H9 (cell line): Measurements from ENCODE around the gene WDR87. TPM values are rescaled to one million over a fixed set of nuclear protein-coding genes. Genes with fewer than 3 reads are reported as not detected.

ENCODE experiments used
- DNase-seq: peaks from one replicate; pipeline ENCODE4 v3.0.0-alpha.2; 2017
- H2AFZ ChIP-seq: one replicate; pipeline ENCODE4 v1.6.1; 2013; ENCODE audit warnings: mild to moderate bottlenecking, low read length, control low read depth, moderate library complexity
- H2AK5ac ChIP-seq: 2 replicates; pipeline ENCODE4 v1.6.1; 2013; ENCODE audit warnings: low read length, control low read depth, mixed read lengths; ENCODE audit not compliant: insufficient read length
- H2BK120ac ChIP-seq: one replicate; pipeline ENCODE4 v1.6.1; 2013; ENCODE audit warnings: low read depth, mild to moderate bottlenecking, low read length, control low read depth, inconsistent platforms; ENCODE audit not compliant: poor library complexity, severe bottlenecking
- H2BK12ac ChIP-seq: 2 replicates; pipeline ENCODE4 v1.6.1; 2013; ENCODE audit warnings: low read length, control low read depth, mixed read lengths, low read depth; ENCODE audit not compliant: insufficient read length
- H2BK15ac ChIP-seq: 2 replicates; pipeline ENCODE4 v1.6.1; 2013; ENCODE audit warnings: low read depth, low read length, control low read depth
- H2BK20ac ChIP-seq: one replicate; pipeline ENCODE4 v1.6.1; 2013; ENCODE audit warnings: low read depth, mild to moderate bottlenecking, low read length, control low read depth, inconsistent platforms; ENCODE audit not compliant: poor library complexity, severe bottlenecking
- H2BK5ac ChIP-seq: 2 replicates; pipeline ENCODE4 v1.6.1; 2013; ENCODE audit warnings: low read length, control low read depth, mixed read lengths; ENCODE audit not compliant: insufficient read length
- H3K14ac ChIP-seq: 2 replicates; pipeline ENCODE4 v1.6.1; 2013; ENCODE audit warnings: low read length, control low read depth; ENCODE audit not compliant: insufficient read depth
- H3K18ac ChIP-seq: 2 replicates; pipeline ENCODE4 v1.6.1; 2013; ENCODE audit warnings: low read depth, mild to moderate bottlenecking, mixed read lengths, low read length, control low read depth; ENCODE audit not compliant: insufficient read length
- H3K23ac ChIP-seq: 2 replicates; pipeline ENCODE4 v1.6.1; 2013; ENCODE audit warnings: low read length, control low read depth, mixed read lengths, low read depth; ENCODE audit not compliant: insufficient read length
- H3K23me2 ChIP-seq: 2 replicates; pipeline ENCODE4 v1.6.1; 2013; ENCODE audit warnings: low read depth, mild to moderate bottlenecking, mixed read lengths, low read length, control low read depth; ENCODE audit not compliant: insufficient read length, poor library complexity, severe bottlenecking
- H3K27ac ChIP-seq: 2 replicates; pipeline ENCODE4 v1.5.1; 2013; ENCODE audit warnings: low read length, control low read depth, mixed read lengths, low read depth; ENCODE audit not compliant: insufficient read length
- H3K27me3 ChIP-seq: 2 replicates; pipeline ENCODE4 v1.6.1; 2013; ENCODE audit warnings: low read length, control low read depth, inconsistent platforms; ENCODE audit not compliant: insufficient read depth
- H3K4ac ChIP-seq: 2 replicates; pipeline ENCODE4 v1.6.1; 2013; ENCODE audit warnings: low read depth, mild to moderate bottlenecking, control low read depth, inconsistent platforms, low read length, moderate library complexity
- H3K4me1 ChIP-seq: 2 replicates; pipeline ENCODE4 v1.6.1; 2013; ENCODE audit warnings: low read length, control low read depth, inconsistent platforms; ENCODE audit not compliant: insufficient read depth
- H3K4me2 ChIP-seq: 2 replicates; pipeline ENCODE4 v1.6.1; 2013; ENCODE audit warnings: low read length, control low read depth, mixed read lengths; ENCODE audit not compliant: insufficient read length, insufficient read depth
- H3K56ac ChIP-seq: 2 replicates; pipeline ENCODE4 v1.6.1; 2013; ENCODE audit warnings: low read depth, mild to moderate bottlenecking, mixed read lengths, low read length, control low read depth; ENCODE audit not compliant: insufficient read length
- H3K79me1 ChIP-seq: 2 replicates; pipeline ENCODE4 v1.6.1; 2013; ENCODE audit warnings: low read depth, mild to moderate bottlenecking, moderate library complexity, low read length, control low read depth, inconsistent platforms; ENCODE audit not compliant: insufficient read depth, poor library complexity, severe bottlenecking
- H3K79me2 ChIP-seq: 2 replicates; pipeline ENCODE4 v1.6.1; 2013; ENCODE audit warnings: low read length, control low read depth, inconsistent platforms; ENCODE audit not compliant: insufficient read depth
- H3K9ac ChIP-seq: 2 replicates; pipeline ENCODE4 v1.6.1; 2013; ENCODE audit warnings: low read length, control low read depth, mixed read lengths; ENCODE audit not compliant: insufficient read length; ENCODE audit errors: extremely low read depth
- H3K9me3 ChIP-seq: one replicate; pipeline ENCODE4 v1.6.1; 2013; ENCODE audit warnings: low read depth, low read length, inconsistent platforms; ENCODE audit not compliant: control insufficient read depth
- H3T11ph ChIP-seq: one replicate; pipeline ENCODE4 v1.6.1; 2013; ENCODE audit warnings: mild to moderate bottlenecking, low read length, control low read depth, inconsistent platforms
- H4K20me1 ChIP-seq: one replicate; pipeline ENCODE4 v1.6.1; 2013; ENCODE audit not compliant: control insufficient read depth, insufficient read length, insufficient read depth
- H4K5ac ChIP-seq: 2 replicates; pipeline ENCODE4 v1.6.1; 2013; ENCODE audit warnings: low read depth, mild to moderate bottlenecking, mixed read lengths, low read length, control low read depth; ENCODE audit not compliant: insufficient read length
- H4K8ac ChIP-seq: replicated peaks from 2 replicates; pipeline ENCODE4 v1.6.1; 2013; ENCODE audit warnings: low read length, control low read depth, mixed read lengths, low read depth; ENCODE audit not compliant: insufficient read length
- H4K91ac ChIP-seq: 2 replicates; pipeline ENCODE4 v1.6.1; 2013; ENCODE audit warnings: low read depth, mild to moderate bottlenecking, moderate library complexity, mixed read lengths, low read length, control low read depth; ENCODE audit not compliant: insufficient read length
- H3K27ac Mint-ChIP-seq, 3 experiments: 2 replicates in 2 of 3; 3 replicates in 1 of 3; pipeline ENCODE4 v1.8.0; 2020 to 2021; ENCODE audit warnings: mixed read lengths in 3 of 3, mild to moderate bottlenecking in 1 of 3, moderate library complexity in 1 of 3
- H3K27me3 Mint-ChIP-seq: 2 replicates; pipeline ENCODE4 v1.8.0; 2021; ENCODE audit warnings: low read depth, mild to moderate bottlenecking, moderate library complexity, mixed read lengths
- H3K36me3 Mint-ChIP-seq, 3 experiments: 2 replicates in 2 of 3; 3 replicates in 1 of 3; pipeline ENCODE4 v1.8.0; 2020 to 2021; ENCODE audit warnings: low read depth in 3 of 3, mixed read lengths in 3 of 3; ENCODE audit not compliant: insufficient read depth in 1 of 3
- H3K4me1 Mint-ChIP-seq, 2 experiments: 2 replicates each; pipeline ENCODE4 v1.8.0; 2020; ENCODE audit warnings: mixed read lengths in 2 of 2
- H3K4me3 Mint-ChIP-seq, 2 experiments: 2 replicates in 1 of 2; 3 replicates in 1 of 2; pipeline ENCODE4 v1.8.0; 2020 to 2021; ENCODE audit warnings: mild to moderate bottlenecking in 2 of 2, mixed read lengths in 2 of 2, moderate library complexity in 1 of 2
- H3K9me3 Mint-ChIP-seq, 2 experiments: 2 replicates in 1 of 2; 3 replicates in 1 of 2; pipeline ENCODE4 v1.8.0; 2020; ENCODE audit warnings: mild to moderate bottlenecking in 2 of 2, mixed read lengths in 2 of 2, moderate library complexity in 1 of 2
- CTCF ChIP-seq: fragments of 200-600 bp; sonication (generic); conservative IDR thresholded peaks from 3 replicates; pipeline ENCODE4 v1.8.0; 2021; ENCODE audit warnings: antibody characterized with exemption, mild to moderate bottlenecking
- WGBS: extraction: QIAGEN DNeasy Blood & Tissue Kit; methylation state at CpG from one replicate; pipeline ENCODE4 v1.1.7; 2013; ENCODE audit warnings: missing lambda C conversion rate, low lambda C conversion rate, mixed read lengths; ENCODE audit not compliant: insufficient read length; ENCODE audit errors: extremely low coverage; 5-methylcytosine and 5-hydroxymethylcytosine counted together
- total RNA-seq: library from RNA; stranded (reverse); gene quantifications from 2 replicates; pipeline ENCODE4 v1.2.1, GENCODE V29; 2021

WDR87 gene
- total RNA-seq, 1 experiment from 2014 or later: not detected

GRCh38 chr19:37938353-37938752 is 32.0 kb upstream of the WDR87 start:
- no peak overlapping the region for H3K56ac ChIP-seq
- H3K18ac ChIP-seq: no peak overlapping the region
- H3K4me2 ChIP-seq: no peak overlapping the region
- Mint-ChIP-seq H3K36me3 (peaks cover 33 to 43% (median 38%) of the 10 kb centered on the region in 3 experiments), H3K4me1 (peaks cover 10 to 24% of the 10 kb centered on the region in 2 experiments), H3K27ac (no peak overlapping the region), H3K9me3 (peaks cover 25 to 26% of the 10 kb centered on the region in 2 experiments), H3K4me3 (no peak overlapping the region), H3K27me3 (no peaks in the 10 kb centered on the region)
- no peak for TF ChIP-seq CTCF
- no peaks in the 10 kb centered on the region for H3K27me3 ChIP-seq
- WGBS: no CpG with 5 or more reads among the region's 1 CpG
- no peak overlapping the region for H2BK20ac ChIP-seq
- no peak overlapping the region for H3K14ac ChIP-seq
- H3K79me2 ChIP-seq: peaks cover 6% of the 10 kb centered on the region; the same call in 1 of the 2 replicates
- H2BK12ac ChIP-seq: no peak overlapping the region
- peaks cover 11% of the 10 kb centered on the region for H3K23me2 ChIP-seq
- H3K27ac ChIP-seq: no peak overlapping the region
- H3K4ac ChIP-seq: no peak overlapping the region
- H2AK5ac ChIP-seq: no peak overlapping the region
- H3K23ac ChIP-seq: no peak overlapping the region
- no peak overlapping the region for H4K91ac ChIP-seq
- H4K5ac ChIP-seq: no peak overlapping the region
- H2AFZ ChIP-seq: no peak overlapping the region
- H4K20me1 ChIP-seq: no peaks in the 10 kb centered on the region
- peaks cover 2% of the 10 kb centered on the region; the same call in 1 of the 2 replicates for H3K4me1 ChIP-seq
- no peak overlapping the region for H3T11ph ChIP-seq
- H2BK15ac ChIP-seq: no peak overlapping the region
- peaks cover 6% of the 10 kb centered on the region for H3K9me3 ChIP-seq
- H3K79me1 ChIP-seq: peaks cover 12% of the 10 kb centered on the region
- H4K8ac ChIP-seq: no peak overlapping the region
- H2BK120ac ChIP-seq: no peak overlapping the region
- DNase-seq: no peak
- no peak overlapping the region for H2BK5ac ChIP-seq
- no peak overlapping the region for H3K9ac ChIP-seq
